Measurements from ENCODE around the gene CHST11.

The CHST11 gene

DNA sequence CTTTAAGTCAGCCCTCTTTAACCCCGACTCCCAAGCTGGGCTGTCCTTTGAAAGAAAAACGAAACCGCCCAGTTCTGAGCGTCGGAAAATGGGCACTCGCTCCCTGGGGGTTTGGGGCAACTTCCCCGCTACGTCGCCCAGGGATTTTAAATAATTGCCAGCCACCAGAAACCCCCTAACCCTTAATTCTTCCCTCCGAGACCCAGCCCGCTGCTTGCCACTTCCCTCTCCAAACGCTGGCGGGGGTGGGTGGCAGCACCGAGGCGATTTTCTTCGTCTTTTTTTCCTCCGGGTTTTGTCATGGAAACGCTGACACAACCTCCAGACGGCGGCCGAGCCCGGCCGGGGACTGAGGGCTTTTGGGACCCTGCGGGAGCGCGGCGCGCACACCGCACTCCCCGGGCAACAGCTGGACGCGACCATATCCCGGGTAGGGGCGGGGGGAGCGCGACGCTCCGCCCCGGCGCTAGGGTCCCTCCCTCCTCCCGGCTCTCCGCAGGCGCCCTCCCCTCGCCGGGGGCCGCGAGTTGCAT, at the start of gene CHST11:
Gene CHST11, plus strand, starts transcription at position 532 of the 533 bp plus-strand sequence.
- no peaks in the 10 kb centered on the region for H3K36me3 Mint-ChIP-seq
- peak within 1 kb of the TSS; percentile 95 for H3K4me3 Mint-ChIP-seq
- H3K4me1 Mint-ChIP-seq (ENCODE audit: low read depth), result peaks cover 46% of the 10 kb centered on the region
- H3K9me3 Mint-ChIP-seq (ENCODE audit: low read depth), result no peaks in the 10 kb centered on the region
- peak within 1 kb of the TSS; percentile 93 for H3K27ac Mint-ChIP-seq
- H3K27me3 Mint-ChIP-seq, result no peaks in the 10 kb centered on the region

DNA sequence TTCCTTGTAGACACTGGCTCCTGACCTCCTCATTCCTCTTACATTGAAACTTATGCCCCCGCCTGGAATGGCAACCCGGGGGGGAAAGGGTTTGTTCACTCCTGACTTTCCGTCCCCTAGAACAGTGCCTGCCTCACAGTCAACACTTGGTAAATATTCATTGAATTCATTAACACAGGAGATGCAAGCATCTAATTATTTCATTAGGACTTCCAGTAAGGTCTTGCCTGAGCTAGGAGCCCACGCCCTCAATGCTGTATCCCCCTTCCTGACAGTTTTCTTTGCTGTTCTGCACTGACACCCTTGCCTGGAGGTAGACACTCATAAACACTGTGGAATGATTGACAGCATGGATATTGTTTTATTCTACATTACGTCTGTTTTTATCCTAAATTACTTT, 49.3 kb upstream of the CHST11 start:
- Mint-ChIP-seq H3K9me3 (ENCODE audit: low read depth) (no peaks in the 10 kb centered on the region), H3K4me1 (ENCODE audit: low read depth) (peaks cover 5% of the 10 kb centered on the region), H3K27me3 (no peaks in the 10 kb centered on the region), H3K4me3 (no peak overlapping the region), H3K36me3 (no peaks in the 10 kb centered on the region), H3K27ac (no peak overlapping the region)

DNA sequence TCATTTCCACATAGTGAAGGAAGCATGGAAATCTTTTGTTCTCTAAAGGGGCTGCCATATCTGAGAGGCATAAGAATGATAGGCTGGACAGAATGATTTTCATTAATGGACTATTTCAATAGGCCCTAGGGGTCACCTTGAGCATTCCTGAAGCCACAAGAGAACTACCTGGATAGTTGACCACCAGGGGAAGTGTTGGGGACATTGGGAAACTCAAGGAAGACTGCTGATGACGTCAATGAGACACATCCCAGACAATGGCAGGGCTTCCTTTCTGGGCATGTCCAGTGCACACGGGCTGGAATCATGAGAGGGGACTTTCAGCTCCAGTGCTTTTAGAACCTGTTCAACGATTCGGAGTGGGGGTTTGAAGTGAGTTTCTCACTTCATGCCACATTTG, 48.8 kb upstream of the CHST11 start:
- Mint-ChIP-seq H3K4me1 (ENCODE audit: low read depth) (peaks cover 9% of the 10 kb centered on the region), H3K9me3 (ENCODE audit: low read depth) (no peaks in the 10 kb centered on the region), H3K4me3 (no peak overlapping the region), H3K27ac (no peak overlapping the region), H3K36me3 (no peaks in the 10 kb centered on the region), H3K27me3 (no peaks in the 10 kb centered on the region)

DNA sequence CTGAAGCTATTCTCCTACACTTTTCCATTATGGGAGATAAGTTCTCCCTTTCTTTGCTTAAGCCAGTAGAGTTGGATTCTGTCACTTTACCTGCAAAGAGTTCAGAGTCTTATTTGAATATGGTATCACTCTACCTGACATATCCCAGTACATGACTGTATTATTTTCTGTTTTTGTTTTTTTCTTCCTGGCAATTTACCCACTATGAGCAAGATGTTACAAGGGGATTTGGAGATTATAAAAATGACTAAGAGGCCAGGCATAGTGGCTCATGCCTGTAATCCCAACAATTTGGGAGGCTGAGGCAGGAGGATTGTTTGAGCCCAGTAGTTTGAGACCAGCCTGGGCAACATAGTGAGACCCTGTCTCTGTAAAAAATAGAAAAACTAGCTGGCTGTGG, 46.4 kb upstream of the CHST11 start:
- Mint-ChIP-seq H3K4me1 (ENCODE audit: low read depth) (peaks cover 9% of the 10 kb centered on the region), H3K9me3 (ENCODE audit: low read depth) (no peaks in the 10 kb centered on the region), H3K27ac (no peak overlapping the region), H3K27me3 (no peaks in the 10 kb centered on the region), H3K36me3 (no peaks in the 10 kb centered on the region), H3K4me3 (no peak overlapping the region)

DNA sequence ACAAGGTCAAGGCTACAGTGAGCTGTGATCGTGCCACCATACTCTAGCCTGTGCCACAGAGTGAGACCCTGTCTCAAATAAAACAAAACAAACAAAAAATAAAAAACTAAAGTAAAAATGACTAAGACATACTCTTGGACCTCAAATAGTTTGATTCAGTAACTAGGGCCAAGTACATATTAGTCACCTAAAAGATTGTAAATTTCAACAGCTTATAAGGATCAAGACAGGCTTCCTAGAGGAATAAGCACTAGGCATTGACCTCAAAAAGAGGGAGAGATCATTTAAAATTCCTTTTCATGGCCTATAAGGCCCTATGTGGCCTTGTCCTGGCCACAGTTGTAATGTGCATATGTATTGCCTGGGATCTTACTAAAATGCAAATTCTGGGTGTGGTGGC, 46.0 kb upstream of the CHST11 start:
- Mint-ChIP-seq H3K27ac (no peak overlapping the region), H3K27me3 (no peaks in the 10 kb centered on the region), H3K9me3 (ENCODE audit: low read depth) (no peaks in the 10 kb centered on the region), H3K4me1 (ENCODE audit: low read depth) (peaks cover 9% of the 10 kb centered on the region), H3K36me3 (no peaks in the 10 kb centered on the region), H3K4me3 (no peak overlapping the region)

DNA sequence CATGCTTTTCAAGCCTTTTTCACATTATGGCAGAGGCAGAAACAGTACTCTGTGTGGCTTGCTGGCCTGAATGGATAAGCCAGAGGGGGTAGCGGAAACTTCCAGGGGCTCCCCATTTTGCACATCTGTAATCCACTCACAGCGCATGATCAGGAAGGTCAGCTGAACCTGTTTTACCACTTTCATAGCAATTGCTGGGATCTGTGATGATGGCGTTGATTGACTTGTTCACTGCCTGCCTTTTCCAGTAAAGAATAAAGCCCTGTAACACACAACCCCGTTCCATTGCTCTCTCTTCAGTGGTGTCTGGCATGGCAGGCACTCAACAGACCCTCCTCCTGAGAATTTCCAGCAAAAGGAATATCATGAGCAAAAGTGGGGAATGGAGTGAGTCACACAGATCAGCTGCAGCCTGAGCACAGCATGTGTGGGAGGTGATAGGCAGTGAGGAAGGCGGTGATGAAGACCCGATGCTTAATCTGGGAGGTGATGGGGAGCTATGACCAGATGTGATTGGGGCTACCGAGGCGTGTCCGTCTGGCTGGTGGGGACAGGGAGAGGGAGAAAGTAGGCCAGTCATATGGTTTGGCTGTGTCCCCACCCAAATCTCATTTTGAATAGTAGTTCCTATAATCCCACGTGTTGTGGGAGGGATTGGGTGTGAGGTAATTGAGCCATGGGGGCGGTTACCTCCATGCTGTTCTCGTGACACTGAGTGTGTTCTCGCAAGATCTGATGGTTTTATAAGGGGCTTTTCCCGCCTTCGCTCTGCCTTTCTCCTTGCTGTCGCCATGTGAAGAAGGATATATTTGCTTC, 44.7 kb upstream of the CHST11 start:
- no peaks in the 10 kb centered on the region for H3K9me3 Mint-ChIP-seq (ENCODE audit: low read depth)
- no peak overlapping the region for H3K4me3 Mint-ChIP-seq
- peaks cover 9% of the 10 kb centered on the region for H3K4me1 Mint-ChIP-seq (ENCODE audit: low read depth)
- H3K27me3 Mint-ChIP-seq, result no peaks in the 10 kb centered on the region
- no peaks in the 10 kb centered on the region for H3K36me3 Mint-ChIP-seq
- H3K27ac Mint-ChIP-seq, result no peak overlapping the region

DNA sequence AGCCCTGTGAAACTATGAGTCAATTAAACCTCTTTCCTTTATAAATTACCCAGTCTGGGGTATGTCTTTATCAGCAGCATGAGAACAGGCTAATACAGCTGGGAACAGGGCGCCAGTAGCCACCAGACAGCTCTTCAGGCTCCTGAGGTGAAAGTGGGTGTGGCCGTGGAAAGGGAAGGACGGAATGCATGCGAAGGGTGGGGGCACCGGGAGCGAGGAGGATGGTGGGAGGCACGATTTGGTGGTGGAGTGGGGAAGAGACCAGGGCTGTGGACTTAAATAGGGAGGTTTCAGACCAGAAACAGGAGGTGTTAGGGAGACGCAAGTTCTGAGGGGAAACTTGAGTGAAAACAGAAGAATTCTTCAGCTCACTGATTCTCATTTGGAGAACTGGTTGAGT, 44.1 kb upstream of the CHST11 start:
- H3K27me3 Mint-ChIP-seq, result no peaks in the 10 kb centered on the region
- H3K4me3 Mint-ChIP-seq, result no peak overlapping the region
- no peaks in the 10 kb centered on the region for H3K9me3 Mint-ChIP-seq (ENCODE audit: low read depth)
- H3K36me3 Mint-ChIP-seq, result no peaks in the 10 kb centered on the region
- H3K4me1 Mint-ChIP-seq (ENCODE audit: low read depth), result peaks cover 9% of the 10 kb centered on the region
- no peak overlapping the region for H3K27ac Mint-ChIP-seq

DNA sequence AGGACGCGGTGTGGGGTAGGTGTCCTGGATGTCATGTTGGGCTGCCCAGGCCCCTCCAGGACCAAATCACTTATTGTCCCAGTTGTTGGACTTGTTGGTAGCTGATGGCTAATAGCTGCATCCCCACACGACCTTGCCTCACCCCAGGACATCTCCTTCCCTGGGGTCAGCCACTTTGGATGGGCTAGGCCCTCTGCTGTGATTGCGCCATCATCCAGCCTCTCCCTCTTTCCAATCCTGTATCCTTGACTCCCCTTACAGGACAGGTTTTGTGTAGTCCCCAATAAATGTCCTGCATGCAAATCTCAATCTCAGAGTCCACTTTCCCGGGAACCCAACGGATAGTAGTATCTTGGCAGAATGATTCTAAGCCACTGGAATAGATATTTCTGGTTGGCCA, 43.4 kb upstream of the CHST11 start:
- Mint-ChIP-seq H3K36me3 (no peaks in the 10 kb centered on the region), H3K27me3 (no peaks in the 10 kb centered on the region), H3K4me1 (ENCODE audit: low read depth) (peaks cover 9% of the 10 kb centered on the region), H3K4me3 (no peak overlapping the region), H3K9me3 (ENCODE audit: low read depth) (no peaks in the 10 kb centered on the region), H3K27ac (no peak overlapping the region)

DNA sequence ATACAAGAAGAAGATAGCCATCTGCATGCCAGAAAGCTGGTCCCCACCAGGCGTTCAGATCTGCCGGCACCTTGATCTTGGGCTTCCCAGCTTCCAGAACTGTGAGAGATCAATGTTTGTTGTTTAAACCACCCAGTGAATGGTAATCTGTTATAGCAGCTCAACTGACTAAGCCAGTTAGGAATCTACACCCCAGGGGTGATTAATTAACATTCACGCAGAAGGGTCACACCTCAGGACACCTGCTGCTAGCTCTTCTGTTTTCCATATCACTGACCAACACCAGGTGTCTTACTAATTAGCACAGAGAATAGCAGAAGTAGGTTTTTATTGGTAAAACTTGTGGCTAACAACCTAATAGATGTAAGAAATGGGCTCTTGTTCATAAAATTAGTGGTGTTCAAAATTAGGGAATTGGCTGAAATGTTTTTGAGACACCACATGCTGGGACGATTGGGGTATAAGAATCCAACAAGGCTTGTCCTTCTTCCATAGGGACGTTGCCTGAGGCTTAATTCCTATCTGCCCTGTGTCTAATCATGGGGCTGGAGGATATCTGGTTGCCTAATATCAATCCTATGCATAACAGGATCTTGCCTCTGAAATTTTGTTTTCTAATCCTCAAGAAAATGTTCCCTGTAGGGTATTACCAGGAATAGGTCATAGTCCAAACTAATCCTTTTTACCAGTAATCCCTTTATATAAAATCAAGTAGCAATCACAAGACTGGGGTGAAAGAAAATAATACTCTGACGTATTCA, 42.0 kb upstream of the CHST11 start:
- no peaks in the 10 kb centered on the region for H3K27me3 Mint-ChIP-seq
- no peaks in the 10 kb centered on the region for H3K36me3 Mint-ChIP-seq
- no peaks in the 10 kb centered on the region for H3K9me3 Mint-ChIP-seq (ENCODE audit: low read depth)
- no peak overlapping the region for H3K4me3 Mint-ChIP-seq
- peaks cover 9% of the 10 kb centered on the region for H3K4me1 Mint-ChIP-seq (ENCODE audit: low read depth)
- H3K27ac Mint-ChIP-seq, result no peak overlapping the region

DNA sequence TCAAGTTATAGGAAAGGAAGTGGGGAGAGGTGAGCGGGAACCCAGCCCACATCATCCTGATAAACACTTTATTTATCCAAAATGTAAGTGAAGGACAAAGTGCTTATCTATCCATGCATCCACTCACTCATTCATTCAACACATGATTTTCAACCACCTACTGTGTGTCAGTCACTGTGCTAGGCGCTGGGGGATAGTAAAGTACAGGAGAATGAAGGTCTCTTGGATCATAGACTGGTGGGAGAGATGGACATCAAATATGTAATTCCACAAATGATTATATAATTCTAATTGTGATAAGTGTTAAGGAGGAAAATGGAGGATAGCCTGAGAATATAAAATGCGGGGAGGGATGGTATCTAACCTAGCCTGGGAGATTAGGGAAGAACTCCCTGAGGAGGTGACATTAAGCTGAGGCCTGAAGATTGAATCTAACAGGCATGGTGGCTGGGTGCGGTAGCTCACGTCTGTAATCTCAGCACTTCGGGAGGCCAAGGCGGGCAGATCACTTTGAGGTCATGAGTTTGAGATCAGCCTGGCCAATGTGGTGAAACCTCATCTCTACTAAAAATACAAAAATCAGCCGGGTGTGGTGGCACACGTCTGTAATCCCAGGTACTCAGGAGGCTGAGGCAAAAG, 41.3 kb upstream of the CHST11 start:
- Mint-ChIP-seq H3K36me3 (no peaks in the 10 kb centered on the region), H3K4me1 (ENCODE audit: low read depth) (peaks cover 9% of the 10 kb centered on the region), H3K4me3 (no peak overlapping the region), H3K9me3 (ENCODE audit: low read depth) (no peaks in the 10 kb centered on the region), H3K27ac (no peak overlapping the region), H3K27me3 (no peaks in the 10 kb centered on the region)

DNA sequence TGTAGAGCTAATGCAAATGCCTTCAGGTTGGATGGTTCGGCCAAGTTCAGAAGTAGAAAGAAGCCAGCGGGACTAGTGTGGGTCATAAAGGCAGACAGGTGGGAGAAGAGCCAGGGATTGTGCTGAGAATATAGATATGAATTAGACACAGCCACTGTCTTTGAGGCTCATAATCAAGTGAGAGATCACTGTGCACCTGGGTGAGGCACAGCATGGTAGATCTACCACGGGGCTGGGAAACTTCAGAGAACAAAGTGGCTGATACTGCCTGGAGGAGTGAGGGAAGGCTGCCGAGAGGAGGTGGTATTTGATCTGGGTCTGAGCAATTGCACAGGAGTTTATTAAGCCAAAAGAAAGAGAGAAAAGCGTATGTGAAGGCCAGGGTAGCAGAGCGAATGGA, 40.6 kb upstream of the CHST11 start:
- H3K4me3 Mint-ChIP-seq, result no peak overlapping the region
- no peak overlapping the region for H3K27ac Mint-ChIP-seq
- H3K9me3 Mint-ChIP-seq (ENCODE audit: low read depth), result no peaks in the 10 kb centered on the region
- H3K36me3 Mint-ChIP-seq, result no peaks in the 10 kb centered on the region
- H3K27me3 Mint-ChIP-seq, result no peaks in the 10 kb centered on the region
- peaks cover 13% of the 10 kb centered on the region for H3K4me1 Mint-ChIP-seq (ENCODE audit: low read depth)

DNA sequence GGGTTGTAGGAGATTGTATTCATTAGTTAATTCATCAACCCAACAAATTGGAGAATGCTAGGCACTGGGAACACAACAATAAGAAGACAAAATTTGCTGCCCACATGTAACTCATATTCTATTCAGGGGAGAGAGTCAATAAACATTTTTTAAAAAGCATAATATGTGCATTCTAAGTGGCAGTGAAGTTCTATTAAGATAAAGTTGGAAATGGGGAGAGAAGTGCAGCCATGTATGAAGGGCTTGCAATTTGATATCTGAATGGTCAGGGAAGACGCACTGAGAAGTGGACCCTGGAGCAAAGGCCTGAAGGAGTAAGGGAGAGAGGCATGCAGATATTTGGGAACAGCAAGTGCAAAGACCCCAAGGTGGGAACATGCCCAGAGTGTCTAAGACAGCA, 40.2 kb upstream of the CHST11 start:
- no peaks in the 10 kb centered on the region for H3K36me3 Mint-ChIP-seq
- H3K4me3 Mint-ChIP-seq, result no peak overlapping the region
- H3K4me1 Mint-ChIP-seq (ENCODE audit: low read depth), result peaks cover 15% of the 10 kb centered on the region
- no peaks in the 10 kb centered on the region for H3K9me3 Mint-ChIP-seq (ENCODE audit: low read depth)
- H3K27ac Mint-ChIP-seq, result no peak overlapping the region
- H3K27me3 Mint-ChIP-seq, result no peaks in the 10 kb centered on the region

DNA sequence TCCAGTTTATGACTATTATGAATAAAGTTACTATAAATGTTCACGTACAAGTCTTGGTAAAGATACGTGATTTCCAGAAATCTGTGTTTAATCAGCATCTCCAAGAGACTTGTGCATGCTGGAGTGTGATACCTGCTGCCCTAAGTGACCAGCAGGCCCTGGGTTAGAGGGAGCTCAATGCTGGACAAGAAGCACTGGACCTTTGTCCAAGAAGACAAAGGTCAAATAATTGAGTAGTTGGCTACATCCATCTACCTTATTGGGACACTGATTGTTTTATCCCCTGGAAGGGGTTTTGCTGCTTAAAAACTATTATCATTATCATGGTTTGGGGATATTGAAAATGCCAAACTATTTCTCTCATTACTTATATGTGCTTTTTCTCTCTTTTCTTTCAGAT, 37.0 kb upstream of the CHST11 start:
- H3K36me3 Mint-ChIP-seq, result no peaks in the 10 kb centered on the region
- no peaks in the 10 kb centered on the region for H3K27me3 Mint-ChIP-seq
- H3K9me3 Mint-ChIP-seq (ENCODE audit: low read depth), result no peaks in the 10 kb centered on the region
- no peak overlapping the region for H3K27ac Mint-ChIP-seq
- peaks cover 8% of the 10 kb centered on the region for H3K4me1 Mint-ChIP-seq (ENCODE audit: low read depth)
- no peak overlapping the region for H3K4me3 Mint-ChIP-seq

DNA sequence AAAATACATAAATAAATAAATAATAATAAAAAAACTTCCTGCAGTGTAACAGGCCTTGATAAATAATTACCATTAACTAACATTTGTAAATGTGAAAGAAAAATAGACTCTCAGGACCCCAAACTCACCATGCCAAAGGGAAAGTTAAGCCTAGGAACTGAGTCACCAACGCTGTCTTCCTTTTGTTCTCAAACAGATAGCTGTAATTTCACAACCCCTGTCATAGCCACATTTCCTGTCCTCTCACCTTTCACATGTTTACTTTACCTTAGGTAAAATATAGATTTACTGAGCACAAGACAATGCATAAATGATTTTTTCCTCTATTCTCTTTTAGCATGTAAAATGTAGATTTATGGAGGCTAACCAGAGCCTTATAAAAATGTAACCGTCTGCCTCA, 35.9 kb upstream of the CHST11 start:
- Mint-ChIP-seq H3K27ac (no peak overlapping the region), H3K4me1 (ENCODE audit: low read depth) (peaks cover 8% of the 10 kb centered on the region), H3K27me3 (no peaks in the 10 kb centered on the region), H3K9me3 (ENCODE audit: low read depth) (no peaks in the 10 kb centered on the region), H3K36me3 (no peaks in the 10 kb centered on the region), H3K4me3 (no peak overlapping the region)

DNA sequence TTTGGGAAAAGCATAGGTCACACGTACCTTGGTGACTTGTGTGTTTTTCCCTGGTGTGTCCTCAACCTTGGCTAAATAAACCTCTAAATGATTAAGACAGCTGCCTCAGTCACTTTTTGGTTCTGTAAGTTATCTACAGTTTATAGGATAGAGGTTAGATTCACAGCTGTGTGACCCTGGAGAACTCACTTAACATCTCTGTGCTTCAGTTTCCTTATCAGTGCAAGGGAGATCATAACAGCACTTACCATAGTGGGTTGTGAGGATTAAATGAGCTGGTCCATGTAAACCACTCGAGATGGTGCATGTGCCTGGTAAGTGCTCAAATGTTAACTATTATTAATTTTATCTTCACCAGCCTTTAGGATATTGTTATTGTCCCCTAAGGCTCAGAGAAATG, 35.4 kb upstream of the CHST11 start:
- Mint-ChIP-seq H3K9me3 (ENCODE audit: low read depth) (no peaks in the 10 kb centered on the region), H3K4me1 (ENCODE audit: low read depth) (peaks cover 8% of the 10 kb centered on the region), H3K4me3 (peak overlapping the region; percentile 38), H3K27me3 (no peaks in the 10 kb centered on the region), H3K36me3 (no peaks in the 10 kb centered on the region), H3K27ac (no peak overlapping the region)

All from activated naive CD8-positive, alpha-beta T cell (primary cell).